NAMALWA (cell line): ENCODE measurements around the gene HTR2A.

Experiments used
- DNase-seq: peaks from one replicate; pipeline ENCODE4 v3.0.0-alpha.2; 2015; ENCODE audit warnings: low spot score

HTR2A gene

GRCh38 chr13:46868091-46868490 is 28.8 kb downstream of the HTR2A start:
- no peak for DNase-seq

DNA sequence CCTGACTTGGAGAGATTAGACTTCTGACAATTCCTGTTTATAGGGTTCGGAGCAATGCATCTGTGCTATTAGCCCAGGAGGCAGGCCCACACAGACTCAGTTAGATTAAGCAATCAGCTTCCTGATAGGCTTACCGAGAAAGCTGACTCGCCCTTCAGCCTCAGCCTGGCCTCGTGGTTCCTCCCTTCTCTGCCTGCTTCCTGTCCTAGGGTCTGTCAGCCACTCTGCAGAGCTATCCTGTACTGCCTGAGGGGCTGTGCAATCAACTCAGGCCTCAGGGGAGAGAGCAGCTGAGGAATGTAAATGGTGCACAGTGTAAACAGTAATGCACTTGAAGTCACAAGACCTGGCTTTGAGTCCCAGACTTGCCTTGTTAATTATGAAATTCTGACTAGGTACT is 30.7 kb downstream of the HTR2A start:
- no peak for DNase-seq

DNA sequence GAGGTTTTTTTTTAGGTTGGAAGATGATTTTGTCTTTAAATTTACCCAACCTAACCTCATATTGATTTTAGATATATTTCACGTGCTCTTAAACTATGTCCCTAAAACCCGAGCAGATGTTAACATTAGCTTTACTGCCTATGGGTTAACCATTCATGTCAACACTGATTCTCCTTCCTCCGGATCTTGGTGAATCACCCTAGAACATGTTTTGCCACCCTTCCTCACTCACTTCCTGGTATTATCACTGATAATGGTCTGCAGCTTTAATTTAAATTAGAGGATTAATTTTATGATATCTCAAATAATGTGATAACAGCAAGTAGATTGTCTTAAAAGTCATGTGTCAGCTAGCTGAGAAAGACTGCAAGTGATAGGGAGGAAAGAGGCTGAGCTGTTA is 31.9 kb downstream of the HTR2A start:
- no peak for DNase-seq

DNA sequence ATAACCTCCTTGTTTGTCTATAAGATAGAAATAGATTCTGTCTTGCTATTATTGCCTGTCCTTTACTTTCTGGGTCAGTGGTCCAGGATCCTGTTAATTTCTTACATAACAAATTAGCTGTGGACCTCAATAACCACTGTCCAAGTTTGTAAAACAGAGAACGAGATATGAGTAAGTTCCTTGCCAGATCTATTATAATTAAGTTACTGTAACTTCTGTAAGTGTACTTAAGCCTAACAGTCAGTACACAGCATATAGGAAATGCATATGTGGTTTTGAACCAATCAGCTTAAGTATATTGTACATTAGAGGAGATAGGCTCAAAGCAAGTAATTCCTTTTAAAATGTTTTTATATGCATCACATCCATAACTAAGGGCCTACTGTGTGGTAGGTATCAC is 34.9 kb downstream of the HTR2A start:
- no peak for DNase-seq

DNA sequence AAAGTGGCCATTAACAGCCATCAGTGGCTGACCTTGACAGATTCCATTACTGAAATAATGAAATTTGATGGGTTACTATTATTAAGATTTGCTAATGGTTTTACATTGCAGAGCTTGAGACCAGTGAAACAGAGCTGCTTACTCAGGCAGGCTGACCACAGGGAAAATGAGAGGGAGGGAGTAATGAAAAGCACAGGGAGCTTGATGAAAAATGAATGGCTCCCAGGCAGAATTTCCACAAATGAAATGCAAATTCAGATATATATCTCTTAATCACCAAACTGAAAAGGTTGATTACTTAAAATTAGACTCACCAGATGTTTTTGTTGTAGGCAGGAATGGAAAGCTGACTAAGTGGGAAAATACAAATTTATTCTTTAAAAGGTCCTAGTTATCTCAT is 36.1 kb downstream of the HTR2A start:
- DNase-seq: no peak

DNA sequence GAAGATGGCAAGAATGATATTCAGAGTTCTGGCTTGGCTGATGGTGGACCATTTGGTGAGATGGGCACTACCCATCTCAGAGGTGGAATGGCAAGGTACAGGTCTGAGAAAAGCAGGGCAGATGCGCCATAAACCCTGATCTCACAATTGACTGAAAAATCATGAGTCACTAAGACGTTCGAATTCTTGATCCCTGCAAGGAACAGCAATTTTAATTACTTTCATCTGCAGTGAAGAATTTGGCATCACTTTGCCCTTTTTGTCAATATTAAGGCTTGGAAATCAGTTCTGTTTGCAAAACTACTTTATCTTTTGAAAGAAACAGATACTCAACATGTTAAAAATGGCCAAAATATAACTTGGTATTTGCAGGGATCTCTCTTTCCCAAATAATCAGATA is 38.1 kb downstream of the HTR2A start:
- DNase-seq: no peak

DNA sequence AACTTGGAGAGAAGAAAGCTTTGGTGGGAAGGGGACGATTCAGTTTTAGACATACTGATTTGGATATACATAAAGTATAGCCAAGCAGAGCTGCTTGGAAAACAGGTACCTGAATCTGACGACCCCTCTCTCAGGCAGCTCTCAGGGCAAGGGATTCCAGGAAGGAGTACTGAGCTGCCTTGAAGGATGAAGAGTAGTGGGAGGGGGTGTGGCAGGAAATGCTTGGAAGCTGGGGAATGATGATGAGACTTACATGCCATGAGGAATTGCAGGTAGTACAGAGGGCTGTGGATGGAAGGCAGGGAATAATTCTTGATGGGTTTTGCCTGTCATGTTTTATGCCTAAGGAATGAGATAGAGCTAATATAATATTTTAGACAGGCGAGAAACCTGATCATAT is 38.7 kb downstream of the HTR2A start:
- no peak for DNase-seq

DNA sequence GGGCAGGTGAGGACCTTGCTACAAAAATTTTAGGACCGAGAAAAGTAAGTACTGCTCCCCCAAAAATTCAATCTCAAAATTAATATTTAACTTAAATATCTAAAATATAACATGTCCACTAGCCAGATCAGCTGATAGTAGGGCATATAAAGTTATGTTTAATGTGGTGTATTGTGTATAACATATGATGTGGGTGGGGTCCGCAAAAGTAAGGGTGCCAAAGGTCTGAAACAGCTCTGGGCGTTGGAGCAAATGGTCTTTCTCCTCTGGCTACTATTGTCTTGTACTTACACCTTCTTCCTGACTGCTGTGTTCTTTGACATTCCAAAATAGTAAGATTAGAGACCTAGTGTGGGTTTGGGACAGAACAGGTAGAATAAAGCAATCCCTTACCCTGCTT is 41.2 kb downstream of the HTR2A start:
- no peak for DNase-seq

- no peak for DNase-seq
Observed at GRCh38 chr13:46855166-46855565, 41.7 kb downstream of the HTR2A start.

- DNase-seq: no peak
Observed at GRCh38 chr13:46852168-46852567, 44.7 kb downstream of the HTR2A start.

DNA sequence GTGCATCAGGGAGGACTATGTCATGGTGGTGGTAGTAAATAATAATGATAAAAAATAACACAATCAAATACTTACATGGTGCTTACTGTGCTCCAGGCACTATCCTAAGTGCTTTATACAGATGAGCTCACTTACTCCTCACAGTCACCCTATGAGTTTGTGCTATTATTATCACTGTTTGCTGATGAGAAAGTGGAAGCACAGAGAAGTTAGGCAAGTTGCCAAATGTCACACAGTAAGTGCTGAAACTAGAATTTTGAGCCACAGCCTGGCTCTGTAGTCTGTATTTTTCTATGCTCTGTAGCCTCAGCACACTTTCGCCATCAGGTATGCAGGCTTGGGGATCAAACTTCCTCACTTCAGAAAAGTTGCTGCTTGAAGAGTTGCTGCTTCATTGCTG is 46.6 kb downstream of the HTR2A start:
- no peak for DNase-seq

DNA sequence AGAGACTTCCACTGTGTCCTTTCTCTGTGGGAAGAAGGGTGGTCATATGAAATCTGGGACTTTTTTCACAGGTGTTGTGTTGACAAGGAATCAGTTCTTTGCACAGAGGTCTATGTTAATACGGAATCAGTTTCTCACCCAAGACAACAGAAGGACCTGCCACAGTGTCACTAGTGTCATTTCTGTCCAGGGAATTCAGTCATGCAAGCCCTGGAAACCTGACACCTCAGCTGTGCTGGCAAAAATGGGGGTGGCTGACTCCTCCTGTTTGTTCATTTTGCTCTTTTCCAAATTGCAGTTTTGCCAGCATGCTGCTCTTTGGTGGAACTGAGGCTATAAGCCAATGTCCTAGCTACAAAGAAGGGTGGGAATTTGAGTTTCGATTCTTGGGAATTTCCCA is 50.1 kb downstream of the HTR2A start:
- DNase-seq: no peak

GRCh38 chr13:46845146-46845545 is 51.7 kb downstream of the HTR2A start:
- DNase-seq: no peak

DNA sequence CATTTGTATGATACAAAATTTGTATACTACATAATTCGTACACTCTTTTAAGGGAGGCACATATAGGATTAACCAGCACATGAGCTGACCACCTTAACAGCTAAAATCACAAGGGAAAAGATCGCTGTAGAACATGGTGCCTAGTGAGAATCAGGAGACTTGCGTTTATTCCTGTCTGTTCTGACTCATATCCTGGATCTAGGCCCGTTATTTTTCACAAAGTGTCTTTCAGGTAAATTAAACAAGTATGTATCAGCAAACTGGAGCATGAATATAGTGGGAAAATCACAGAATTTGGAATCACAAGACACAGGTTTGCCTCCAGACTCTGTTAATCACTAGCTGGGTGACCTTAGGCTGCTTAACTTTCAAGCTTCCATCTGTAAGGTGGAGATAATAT is 52.4 kb downstream of the HTR2A start:
- DNase-seq: no peak

- DNase-seq: no peak
Observed at GRCh38 chr13:46839399-46839798, 57.5 kb downstream of the HTR2A start.

DNA sequence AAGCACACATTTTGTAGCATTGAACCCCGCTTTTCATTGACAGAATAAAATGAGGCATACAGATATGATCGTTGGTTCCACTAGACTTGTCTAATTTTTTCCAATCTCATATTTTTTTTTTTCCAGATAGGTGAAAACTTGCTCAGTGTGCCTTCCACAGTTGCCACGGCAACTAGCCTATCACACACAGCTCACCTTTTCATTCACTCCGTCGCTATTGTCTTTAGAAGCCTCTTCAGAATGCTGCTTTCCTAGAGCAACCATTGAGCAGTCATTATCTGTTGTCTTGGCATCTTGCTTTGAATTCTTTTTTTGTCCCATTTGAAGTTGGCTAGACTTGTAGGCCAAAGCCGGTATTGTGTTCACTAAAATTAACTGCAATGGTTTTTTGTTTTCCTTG is 62.2 kb downstream of the HTR2A start:
- no peak for DNase-seq

DNA sequence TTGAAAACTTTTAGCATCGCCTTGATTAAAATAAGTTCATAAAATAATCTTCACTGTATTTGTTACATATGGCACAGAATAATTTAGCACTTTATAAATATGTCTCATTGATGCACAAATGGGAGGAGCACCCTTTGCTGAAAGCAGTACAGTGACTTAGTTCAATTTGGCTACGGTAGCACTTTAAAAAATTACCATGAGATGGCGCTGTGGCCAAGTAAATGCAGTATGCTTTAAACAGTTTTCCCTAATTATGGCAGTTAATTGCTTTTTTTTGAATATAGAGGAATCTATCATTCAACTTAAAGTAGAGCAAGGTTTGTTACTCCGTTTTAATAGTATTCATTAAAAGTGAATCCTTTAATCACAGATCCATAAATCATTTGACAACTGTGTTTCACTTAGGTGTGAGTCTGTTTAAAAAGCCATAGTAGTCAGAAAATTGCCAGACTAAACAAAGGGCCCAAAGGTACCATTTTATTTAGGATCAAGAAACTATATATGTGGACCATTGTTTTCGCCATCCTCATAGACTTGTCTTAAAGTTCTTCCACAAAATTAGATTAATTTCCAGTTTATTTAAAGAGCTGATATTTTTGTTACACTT is 65.2 kb downstream of the HTR2A start:
- DNase-seq: peak; percentile 71

DNA sequence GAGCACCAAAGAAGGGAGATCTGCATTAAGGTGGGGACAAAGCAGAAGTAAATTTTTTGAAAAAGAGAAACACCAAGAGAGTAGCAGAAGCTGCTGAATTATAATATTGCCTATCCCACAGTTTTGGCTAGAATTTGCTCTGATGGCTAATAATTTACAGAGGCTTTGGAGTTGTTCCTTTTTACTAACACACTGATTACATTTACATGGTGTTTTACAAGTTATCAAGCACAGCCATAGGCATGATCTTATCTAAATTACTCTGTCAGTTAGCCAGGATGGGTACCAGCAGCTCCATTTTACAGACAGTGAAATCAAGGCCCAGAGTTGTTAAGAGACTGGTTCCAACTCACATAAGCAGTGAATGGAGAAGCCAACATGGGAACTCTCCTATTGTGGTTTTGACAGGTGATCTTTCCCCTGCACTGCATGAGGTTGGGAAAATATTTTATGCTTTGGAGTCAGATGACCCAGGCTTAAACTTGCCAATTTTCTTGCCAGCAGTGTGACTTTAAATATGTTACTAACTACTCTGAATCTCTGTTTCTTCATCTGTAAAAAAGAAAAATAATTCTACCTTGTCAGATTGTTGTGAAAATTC is 66.3 kb downstream of the HTR2A start:
- DNase-seq: no peak

DNA sequence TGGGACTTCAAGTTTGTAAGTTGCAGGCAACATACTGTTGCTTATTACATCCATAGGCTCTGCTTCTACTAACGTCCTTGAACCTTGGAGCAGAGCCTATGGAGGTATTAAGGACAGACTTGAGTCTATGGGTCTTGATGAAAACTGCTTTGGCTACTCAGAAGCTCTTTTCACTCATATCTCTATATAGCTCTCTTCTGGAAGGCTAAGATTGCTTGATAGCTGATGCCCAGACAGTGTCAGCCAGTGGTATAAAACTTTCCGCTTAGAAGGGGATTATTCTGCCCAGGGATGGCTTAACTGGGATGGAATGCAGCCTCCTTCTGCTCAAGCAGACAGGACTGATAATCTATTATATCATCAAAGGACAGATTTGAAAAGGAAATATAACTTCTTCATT is 74.3 kb downstream of the HTR2A start:
- DNase-seq: no peak

GRCh38 chr13:46817838-46818476 is 78.9 kb downstream of the HTR2A start:
- no peak for DNase-seq

DNA sequence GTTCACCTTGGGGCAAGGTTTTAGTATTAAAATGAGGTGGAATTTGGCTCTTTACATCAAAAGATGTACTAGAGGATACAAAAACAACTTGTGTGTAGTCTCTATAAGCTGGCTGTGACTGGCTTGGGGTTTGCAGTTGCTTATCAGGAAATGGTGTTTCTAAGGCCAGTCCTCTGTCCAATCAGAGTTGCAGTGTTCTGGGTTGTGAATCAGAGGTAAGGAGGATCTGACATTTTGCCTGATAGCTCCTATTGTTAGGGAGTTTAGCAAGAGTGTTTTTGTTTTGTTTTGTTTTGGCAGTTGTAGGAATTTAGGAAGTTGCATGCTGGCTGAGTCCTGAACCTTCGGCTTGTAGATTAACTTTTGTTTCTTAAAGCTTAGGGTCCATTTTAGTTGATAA is 79.8 kb downstream of the HTR2A start:
- no peak for DNase-seq

DNA sequence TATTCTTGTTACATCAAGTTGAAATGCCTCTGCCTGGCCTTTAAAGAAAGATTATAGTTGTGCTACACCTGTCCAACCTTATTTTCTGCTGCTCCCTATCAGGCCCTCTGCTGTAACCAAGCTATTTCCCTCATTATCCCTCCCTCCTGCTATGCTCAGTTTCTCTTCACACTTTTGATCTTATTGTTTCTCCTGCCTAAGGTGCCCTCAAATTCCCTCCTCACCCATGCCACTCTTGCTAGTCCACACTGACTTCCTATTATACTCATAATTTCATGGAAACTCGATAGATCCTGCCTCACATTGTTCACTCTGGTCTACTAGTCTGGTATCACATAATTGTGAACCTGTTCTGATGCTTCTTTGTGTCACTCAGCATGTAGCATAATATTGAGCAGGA is 80.5 kb downstream of the HTR2A start:
- no peak for DNase-seq

GRCh38 chr13:46812301-46812797 is 84.5 kb downstream of the HTR2A start:
- DNase-seq: no peak

DNA sequence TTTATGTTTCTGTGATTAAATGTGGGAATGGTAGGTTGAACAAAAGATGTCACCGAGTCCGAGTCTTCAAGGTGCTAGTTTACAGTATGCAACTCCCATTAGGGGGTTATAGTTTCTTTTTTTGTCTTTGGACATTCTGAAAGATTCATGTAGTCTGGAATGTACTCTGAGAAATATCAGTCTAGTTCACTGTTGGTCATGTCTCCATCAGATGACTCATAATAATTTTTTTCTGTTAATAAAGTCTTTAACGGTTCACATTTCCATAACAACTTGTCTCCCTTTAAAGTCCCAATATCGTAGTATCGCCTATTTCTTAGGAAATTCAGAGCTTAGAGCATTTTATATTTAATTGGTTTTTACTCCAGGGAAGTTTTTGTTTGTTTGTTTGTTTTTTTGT is 86.4 kb downstream of the HTR2A start:
- no peak for DNase-seq
